LNCAP (cell line): ENCODE measurements around the gene LENG9.
A peak's percentile ranks its signal among the peaks of the same experiment; 100 is the strongest.

Experiments used
- CTCF ChIP-seq: fragments of 450-650 bp; IDR thresholded peaks from 2 replicates; pipeline ENCODE4 v1.5.1; 2017; ENCODE audit warnings: mild to moderate bottlenecking

The LENG9 gene

GRCh38 chr19:54435551-54436016 is 28.0 kb downstream of the LENG9 start:
- no peak for TF ChIP-seq CTCF

GRCh38 chr19:54434873-54435214 is 28.7 kb downstream of the LENG9 start:
- TF ChIP-seq CTCF, result no peak

GRCh38 chr19:54434112-54434872 is 29.3 kb downstream of the LENG9 start:
- no peak for TF ChIP-seq CTCF

GRCh38 chr19:54433697-54434096 is 29.9 kb downstream of the LENG9 start:
- TF ChIP-seq CTCF, result no peak

- TF ChIP-seq CTCF, result no peak
These were observed 31.3 kb downstream of the LENG9 start for GRCh38 chr19:54432144-54432738.

- TF ChIP-seq CTCF, result no peak
These were observed 32.2 kb downstream of the LENG9 start for GRCh38 chr19:54431255-54431838.

- peak; percentile 31; the same call in 1 of the 2 replicates for TF ChIP-seq CTCF
These were observed 33.0 kb downstream of the LENG9 start for GRCh38 chr19:54430306-54431254.
